Measurements from ENCODE around the gene PRSS16. TPM values are rescaled to one million over a fixed set of nuclear protein-coding genes. Genes with fewer than 3 reads are reported as not detected.

The PRSS16 gene
- total RNA-seq, 1 experiment from 2014 or later = 16.4 TPM

GRCh38 chr6:27206806-27207205 is 40.7 kb upstream of the PRSS16 start:
- no peak for TF ChIP-seq CTCF (IDR thresholded peaks at IDR 0.05; ENCODE audit: insufficient read depth in 1 of 2, low read depth in 1 of 2, low read length in 1 of 2, severe bottlenecking in 1 of 2, unreplicated experiment in 1 of 2)
- H3K4me3 Mint-ChIP-seq (ENCODE audit: unreplicated experiment) = no peak overlapping the region

GRCh38 chr6:27208042-27208441 is 39.5 kb upstream of the PRSS16 start:
- no peaks in the 10 kb centered on the region for H3K4me1 ChIP-seq
- no peak for DNase-seq
- Mint-ChIP-seq H3K36me3 (ENCODE audit: insufficient read depth, unreplicated experiment) (no peaks in the 10 kb centered on the region), H3K4me3 (ENCODE audit: unreplicated experiment) (no peak overlapping the region), H3K27ac (ENCODE audit: unreplicated experiment) (no peak overlapping the region), H3K9me3 (ENCODE audit: unreplicated experiment) (no peaks in the 10 kb centered on the region), H3K27me3 (ENCODE audit: insufficient read depth, unreplicated experiment) (no peaks in the 10 kb centered on the region), H3K4me1 (ENCODE audit: low read depth, unreplicated experiment) (no peaks in the 10 kb centered on the region)
- ChIA-PET CTCF (no interaction called here), POLR2A (no interaction called here)
- no peak for TF ChIP-seq CTCF (IDR thresholded peaks at IDR 0.05; ENCODE audit: insufficient read depth in 1 of 2, low read depth in 1 of 2, low read length in 1 of 2, severe bottlenecking in 1 of 2, unreplicated experiment in 1 of 2)
- no peak overlapping the region for H3K4me3 ChIP-seq (ENCODE audit: low read depth, low read length)
- intact Hi-C loops (cut with micrococcal nuclease; ENCODE audit: unreplicated experiment) = no loop called here
- H3K36me3 ChIP-seq (ENCODE audit: control insufficient read depth, insufficient read depth, low read length) = no peaks in the 10 kb centered on the region
- no peaks in the 10 kb centered on the region for H3K9me3 ChIP-seq
- BruUV-seq (replicated peaks) = no TSS peak
- H3K27me3 ChIP-seq (replicated peaks; ENCODE audit: control insufficient read depth, insufficient read depth, low read length) = no peaks in the 10 kb centered on the region

More at GRCh38 chr6:27206806-27207205, 40.7 kb upstream of the PRSS16 start:
- Mint-ChIP-seq H3K36me3 (ENCODE audit: insufficient read depth, unreplicated experiment) (no peaks in the 10 kb centered on the region), H3K4me1 (ENCODE audit: low read depth, unreplicated experiment) (no peaks in the 10 kb centered on the region), H3K9me3 (ENCODE audit: unreplicated experiment) (no peaks in the 10 kb centered on the region), H3K27me3 (ENCODE audit: insufficient read depth, unreplicated experiment) (no peaks in the 10 kb centered on the region), H3K27ac (ENCODE audit: unreplicated experiment) (no peak overlapping the region)
- intact Hi-C loops (cut with micrococcal nuclease; ENCODE audit: unreplicated experiment) = no loop called here
- ChIA-PET CTCF (no interaction called here), POLR2A (interaction anchor here (0.6 kb wide), 1 partner anchor 30 kb away, joined by 5 read pairs; no protein-coding TSS in a partner anchor)
- Histone ChIP-seq H3K4me3 (ENCODE audit: low read depth, low read length) (no peak overlapping the region), H3K4me1 (no peaks in the 10 kb centered on the region), H3K36me3 (ENCODE audit: control insufficient read depth, insufficient read depth, low read length) (no peaks in the 10 kb centered on the region), H3K9me3 (no peaks in the 10 kb centered on the region), H3K27me3 (replicated peaks; ENCODE audit: control insufficient read depth, insufficient read depth, low read length) (no peaks in the 10 kb centered on the region)
- no peak for DNase-seq
- no TSS peak for BruUV-seq (replicated peaks)

GRCh38 chr6:27209196-27209595 is 38.3 kb upstream of the PRSS16 start:
- Histone ChIP-seq H3K27me3 (replicated peaks; ENCODE audit: control insufficient read depth, insufficient read depth, low read length) (no peaks in the 10 kb centered on the region), H3K36me3 (ENCODE audit: control insufficient read depth, insufficient read depth, low read length) (no peaks in the 10 kb centered on the region), H3K9me3 (no peaks in the 10 kb centered on the region), H3K4me1 (no peaks in the 10 kb centered on the region), H3K4me3 (ENCODE audit: low read depth, low read length) (no peak overlapping the region)
- no peak for DNase-seq
- intact Hi-C loops (cut with micrococcal nuclease; ENCODE audit: unreplicated experiment) = no loop called here
- Mint-ChIP-seq H3K4me3 (ENCODE audit: unreplicated experiment) (no peak overlapping the region), H3K27ac (ENCODE audit: unreplicated experiment) (no peak overlapping the region), H3K9me3 (ENCODE audit: unreplicated experiment) (no peaks in the 10 kb centered on the region), H3K27me3 (ENCODE audit: insufficient read depth, unreplicated experiment) (no peaks in the 10 kb centered on the region), H3K4me1 (ENCODE audit: low read depth, unreplicated experiment) (no peaks in the 10 kb centered on the region), H3K36me3 (ENCODE audit: insufficient read depth, unreplicated experiment) (no peaks in the 10 kb centered on the region)
- ChIA-PET CTCF (no interaction called here), POLR2A (no interaction called here)
- no peak for TF ChIP-seq CTCF (IDR thresholded peaks at IDR 0.05; ENCODE audit: insufficient read depth in 1 of 2, low read depth in 1 of 2, low read length in 1 of 2, severe bottlenecking in 1 of 2, unreplicated experiment in 1 of 2)
- BruUV-seq (replicated peaks) = no TSS peak

Data from Caco-2 (cell line).